ENCODE results near the gene CARHSP1. TPM values are rescaled to one million over a fixed set of nuclear protein-coding genes. Genes with fewer than 3 reads are reported as not detected.

Gene CARHSP1
- total RNA-seq, 1 donor from 2014 or later: 115 TPM

GRCh38 chr16:8864480-8865110 is 4.2 kb downstream of the CARHSP1 start:
- H3K9ac ChIP-seq: no peak overlapping the region
- H3F3A ChIP-seq (ENCODE audit: low read depth): peaks cover 46% of the 10 kb centered on the region
- peaks cover 57% of the 10 kb centered on the region for H3K4me1 Mint-ChIP-seq
- H3K36me3 ChIP-seq: no peaks in the 10 kb centered on the region
- H3K27ac Mint-ChIP-seq: peak overlapping the region; percentile 32
- DNase-seq (ENCODE audit: low spot score): no peak
- peaks cover 40% of the 10 kb centered on the region for H3K4me1 ChIP-seq
- H3K9me3 ChIP-seq (ENCODE audit: low read depth): no peaks in the 10 kb centered on the region
- no peaks in the 10 kb centered on the region for H3K27me3 ChIP-seq
- peaks cover 8% of the 10 kb centered on the region for H3K27me3 Mint-ChIP-seq (ENCODE audit: insufficient read depth, low read depth)
- no peak overlapping the region for H3K4me3 ChIP-seq
- H3K4me3 Mint-ChIP-seq: peak overlapping the region; percentile 99
- H3K36me3 Mint-ChIP-seq: no peaks in the 10 kb centered on the region
- H3K4me2 ChIP-seq: peak overlapping the region; percentile 17
- no peak for TF ChIP-seq EZH2phosphoT487 (IDR thresholded peaks at IDR 0.05)
- no peak for TF ChIP-seq EZH2 (IDR thresholded peaks at IDR 0.05)
- TF ChIP-seq, protein P1, sequence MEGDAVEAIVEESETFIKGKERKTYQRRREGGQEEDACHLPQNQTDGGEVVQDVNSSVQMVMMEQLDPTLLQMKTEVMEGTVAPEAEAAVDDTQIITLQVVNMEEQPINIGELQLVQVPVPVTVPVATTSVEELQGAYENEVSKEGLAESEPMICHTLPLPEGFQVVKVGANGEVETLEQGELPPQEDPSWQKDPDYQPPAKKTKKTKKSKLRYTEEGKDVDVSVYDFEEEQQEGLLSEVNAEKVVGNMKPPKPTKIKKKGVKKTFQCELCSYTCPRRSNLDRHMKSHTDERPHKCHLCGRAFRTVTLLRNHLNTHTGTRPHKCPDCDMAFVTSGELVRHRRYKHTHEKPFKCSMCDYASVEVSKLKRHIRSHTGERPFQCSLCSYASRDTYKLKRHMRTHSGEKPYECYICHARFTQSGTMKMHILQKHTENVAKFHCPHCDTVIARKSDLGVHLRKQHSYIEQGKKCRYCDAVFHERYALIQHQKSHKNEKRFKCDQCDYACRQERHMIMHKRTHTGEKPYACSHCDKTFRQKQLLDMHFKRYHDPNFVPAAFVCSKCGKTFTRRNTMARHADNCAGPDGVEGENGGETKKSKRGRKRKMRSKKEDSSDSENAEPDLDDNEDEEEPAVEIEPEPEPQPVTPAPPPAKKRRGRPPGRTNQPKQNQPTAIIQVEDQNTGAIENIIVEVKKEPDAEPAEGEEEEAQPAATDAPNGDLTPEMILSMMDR (IDR thresholded peaks at IDR 0.05): no peak
- peaks cover 91% of the 10 kb centered on the region for H3K79me2 ChIP-seq (ENCODE audit: low read depth)
- H2AFZ ChIP-seq (replicated peaks): no peak overlapping the region
- H3K9me3 Mint-ChIP-seq: no peaks in the 10 kb centered on the region
- peak overlapping the region; percentile 23 for H3K27ac ChIP-seq
- peaks cover 86% of the 10 kb centered on the region for H4K20me1 ChIP-seq (ENCODE audit: low read depth)

DNA sequence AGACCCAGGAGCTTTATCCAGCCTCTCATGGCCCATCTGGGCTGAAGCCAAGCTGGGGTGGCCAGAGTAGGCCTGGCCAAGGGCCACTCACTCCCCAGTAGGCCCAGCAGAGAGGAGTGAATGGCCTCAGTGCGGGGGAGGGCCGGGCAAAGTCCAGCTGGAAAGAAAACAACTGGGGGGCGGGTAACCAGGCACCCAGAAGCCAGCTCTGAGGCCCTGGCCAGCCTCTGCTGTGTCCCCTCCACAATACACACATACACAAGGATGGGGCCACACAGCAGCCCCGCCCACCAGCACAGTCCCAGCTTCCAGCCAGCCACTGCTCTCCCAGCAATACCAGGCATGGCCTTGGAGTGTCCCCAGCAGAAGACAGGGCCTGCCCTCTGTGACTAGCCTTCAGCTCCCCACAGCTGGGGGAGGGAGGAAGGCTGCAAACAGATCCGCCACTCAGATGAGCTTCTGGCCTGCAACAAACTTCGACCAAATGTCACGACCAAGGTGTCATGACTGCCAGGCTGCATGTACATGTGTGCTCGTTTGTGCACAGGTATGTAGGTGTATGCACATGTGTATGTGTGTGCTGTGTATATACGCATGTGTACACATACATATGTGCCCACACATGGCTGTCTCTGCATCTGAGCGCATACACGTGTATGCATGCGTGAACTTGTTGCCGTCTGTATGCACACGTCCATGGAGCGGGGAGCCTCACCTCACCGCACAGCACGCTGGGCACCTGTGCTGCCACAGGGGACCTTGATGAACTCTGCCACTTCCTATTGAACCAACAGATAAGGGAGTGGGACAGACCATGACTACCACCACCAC is 5.0 kb downstream of the CARHSP1 start:
- TF ChIP-seq EZH2 (IDR thresholded peaks at IDR 0.05): no peak
- TF ChIP-seq, protein P1 (IDR thresholded peaks at IDR 0.05): no peak
- no peak for TF ChIP-seq EZH2phosphoT487 (IDR thresholded peaks at IDR 0.05)
- H3K4me2 ChIP-seq: peak overlapping the region; percentile 17
- H3K4me3 Mint-ChIP-seq: no peak overlapping the region
- H2AFZ ChIP-seq (replicated peaks): no peak overlapping the region
- no peaks in the 10 kb centered on the region for H3K9me3 ChIP-seq (ENCODE audit: low read depth)
- H3K27ac Mint-ChIP-seq: peak overlapping the region; percentile 32
- peaks cover 93% of the 10 kb centered on the region for H4K20me1 ChIP-seq (ENCODE audit: low read depth)
- DNase-seq (ENCODE audit: low spot score): peak; percentile 23
- H3K4me1 Mint-ChIP-seq: peaks cover 53% of the 10 kb centered on the region
- no peaks in the 10 kb centered on the region for H3K9me3 Mint-ChIP-seq
- H3K4me3 ChIP-seq: no peak overlapping the region
- H3K27me3 ChIP-seq: no peaks in the 10 kb centered on the region
- H3K27me3 Mint-ChIP-seq (ENCODE audit: insufficient read depth, low read depth): peaks cover 10% of the 10 kb centered on the region
- peaks cover 2% of the 10 kb centered on the region for H3K36me3 Mint-ChIP-seq
- no peak overlapping the region for H3K9ac ChIP-seq
- no peak overlapping the region for H3K27ac ChIP-seq
- H3K79me2 ChIP-seq (ENCODE audit: low read depth): peaks cover 99% of the 10 kb centered on the region
- H3F3A ChIP-seq (ENCODE audit: low read depth): peaks cover 41% of the 10 kb centered on the region
- no peaks in the 10 kb centered on the region for H3K36me3 ChIP-seq
- peaks cover 35% of the 10 kb centered on the region for H3K4me1 ChIP-seq

GRCh38 chr16:8862309-8863130 is 6.3 kb downstream of the CARHSP1 start:
- no peak overlapping the region for H3K4me3 Mint-ChIP-seq
- no peaks in the 10 kb centered on the region for H3K9me3 Mint-ChIP-seq
- Histone ChIP-seq H3K27me3 (no peaks in the 10 kb centered on the region), H3K9ac (no peak overlapping the region), H4K20me1 (ENCODE audit: low read depth) (peaks cover 96% of the 10 kb centered on the region), H3K4me3 (no peak overlapping the region), H2AFZ (replicated peaks) (no peak overlapping the region), H3K9me3 (ENCODE audit: low read depth) (no peaks in the 10 kb centered on the region), H3K36me3 (no peaks in the 10 kb centered on the region), H3K4me2 (no peak overlapping the region), H3K79me2 (ENCODE audit: low read depth) (peaks cover 98% of the 10 kb centered on the region), H3K27ac (no peak overlapping the region), H3K4me1 (peaks cover 35% of the 10 kb centered on the region), H3F3A (ENCODE audit: low read depth) (peaks cover 30% of the 10 kb centered on the region)
- peaks cover 48% of the 10 kb centered on the region for H3K4me1 Mint-ChIP-seq
- no peak for DNase-seq (ENCODE audit: low spot score)
- TF ChIP-seq EZH2 (IDR thresholded peaks at IDR 0.05): no peak
- TF ChIP-seq EZH2phosphoT487 (IDR thresholded peaks at IDR 0.05): no peak
- TF ChIP-seq, protein P1 (IDR thresholded peaks at IDR 0.05): no peak
- no peak overlapping the region for H3K27ac Mint-ChIP-seq
- H3K27me3 Mint-ChIP-seq (ENCODE audit: insufficient read depth, low read depth): peaks cover 10% of the 10 kb centered on the region
- H3K36me3 Mint-ChIP-seq: peaks cover 10% of the 10 kb centered on the region
